Gastroesophageal sphincter (tissue), 3 donors: ENCODE data around the gene TMED4.

Source experiments
- POLR2A ChIP-seq, 2 donors: fragments of 450-650 bp; IDR thresholded peaks; one replicate each; pipeline ENCODE4 v1.6.1; 2017; ENCODE audit warnings: antibody characterized with exemption in 2 of 2, mild to moderate bottlenecking in 2 of 2, moderate library complexity in 1 of 2
- TF ChIP-seq, protein P1 (sequence below), 4 experiments: fragments of 200-600 bp in 2 of 4; fragments of 450-650 bp in 2 of 4; sonication (generic) in 1 of 4; IDR thresholded peaks; one replicate each; pipeline ENCODE4 v1.5.1; 2017 to 2019; ENCODE audit warnings: antibody characterized with exemption in 4 of 4, mild to moderate bottlenecking in 2 of 4, moderate library complexity in 2 of 4

DNA sequence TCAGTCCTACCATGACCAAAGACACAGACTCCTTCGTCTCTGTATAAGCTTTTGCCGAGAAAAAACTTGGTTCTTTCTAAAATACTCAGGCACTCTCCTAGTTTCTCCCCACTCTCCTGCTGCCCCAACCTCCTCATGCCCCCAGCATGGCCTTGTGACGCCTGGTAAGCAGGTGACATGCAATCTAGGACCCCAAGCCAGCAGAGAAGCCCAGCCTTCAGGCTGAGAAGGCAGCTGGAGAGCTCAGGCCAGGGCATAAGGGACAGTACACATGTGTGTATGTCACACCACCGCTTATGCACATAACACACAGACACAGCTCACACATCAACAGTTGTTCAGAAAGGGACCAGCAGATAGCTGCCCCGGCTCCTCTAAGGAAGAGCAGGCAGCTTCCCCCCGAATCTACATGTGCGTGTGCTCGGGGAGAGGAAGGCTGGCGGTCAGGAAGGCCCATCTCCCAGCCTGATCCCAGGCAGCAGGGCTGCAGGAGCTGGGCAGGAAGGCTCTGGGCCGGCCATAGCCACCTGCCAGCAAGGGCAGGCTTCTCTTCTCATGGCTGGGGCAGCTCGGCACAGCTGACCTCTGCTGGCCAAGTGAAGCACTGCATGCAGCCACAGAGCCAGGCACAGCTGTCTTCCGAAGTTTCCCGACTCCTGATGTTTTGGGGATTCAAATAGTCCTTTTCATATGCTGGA is 16.8 kb downstream of the TMED4 start:
- TF ChIP-seq POLR2A (IDR thresholded peaks at IDR 0.05), result no peak
- TF ChIP-seq, protein P1, sequence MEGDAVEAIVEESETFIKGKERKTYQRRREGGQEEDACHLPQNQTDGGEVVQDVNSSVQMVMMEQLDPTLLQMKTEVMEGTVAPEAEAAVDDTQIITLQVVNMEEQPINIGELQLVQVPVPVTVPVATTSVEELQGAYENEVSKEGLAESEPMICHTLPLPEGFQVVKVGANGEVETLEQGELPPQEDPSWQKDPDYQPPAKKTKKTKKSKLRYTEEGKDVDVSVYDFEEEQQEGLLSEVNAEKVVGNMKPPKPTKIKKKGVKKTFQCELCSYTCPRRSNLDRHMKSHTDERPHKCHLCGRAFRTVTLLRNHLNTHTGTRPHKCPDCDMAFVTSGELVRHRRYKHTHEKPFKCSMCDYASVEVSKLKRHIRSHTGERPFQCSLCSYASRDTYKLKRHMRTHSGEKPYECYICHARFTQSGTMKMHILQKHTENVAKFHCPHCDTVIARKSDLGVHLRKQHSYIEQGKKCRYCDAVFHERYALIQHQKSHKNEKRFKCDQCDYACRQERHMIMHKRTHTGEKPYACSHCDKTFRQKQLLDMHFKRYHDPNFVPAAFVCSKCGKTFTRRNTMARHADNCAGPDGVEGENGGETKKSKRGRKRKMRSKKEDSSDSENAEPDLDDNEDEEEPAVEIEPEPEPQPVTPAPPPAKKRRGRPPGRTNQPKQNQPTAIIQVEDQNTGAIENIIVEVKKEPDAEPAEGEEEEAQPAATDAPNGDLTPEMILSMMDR (IDR thresholded peaks at IDR 0.05), result peak in 3 of 4 experiments; percentile 92 to 99 (median 95)
